SKM-1 treated with dmso at 0.1 percent for 144 hours (cell line): ENCODE measurements around the gene CR1.
"Not testable (repeated sequence)": the region's sequence is repeated elsewhere in the genome, so short reads cannot be mapped to it uniquely, and the experiment has no call there.

ENCODE experiments used
- DNase-seq: peaks from one replicate; lab custom pipeline; 2025; ENCODE audit not compliant: unreplicated experiment; lab: John Stamatoyannopoulos, UW

Gene CR1

GRCh38 chr1:207502726-207503125 lies 6.8 kb downstream of the CR1 start:
- DNase-seq: no peak

GRCh38 chr1:207503950-207504349 lies 8.0 kb downstream of the CR1 start:
- no peak for DNase-seq

DNA sequence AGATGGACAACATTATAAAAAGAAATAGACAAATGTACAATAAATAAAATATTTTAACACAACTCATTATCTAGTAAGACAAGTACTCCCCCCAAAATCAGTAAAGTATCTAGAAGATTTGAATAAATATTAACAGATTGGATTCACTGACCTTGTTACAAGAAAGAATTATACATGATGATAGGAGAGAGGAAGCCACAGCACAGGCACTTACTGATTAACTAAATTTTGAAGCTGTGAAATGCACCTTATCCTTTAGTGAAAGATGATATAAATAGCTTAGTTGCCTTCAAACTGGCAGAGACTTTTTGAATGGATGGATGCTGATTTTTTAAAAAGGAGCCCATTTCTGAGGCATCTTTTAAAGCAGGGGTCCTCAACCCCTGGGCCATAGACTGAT lies 8.5 kb downstream of the CR1 start:
- DNase-seq: no peak

DNA sequence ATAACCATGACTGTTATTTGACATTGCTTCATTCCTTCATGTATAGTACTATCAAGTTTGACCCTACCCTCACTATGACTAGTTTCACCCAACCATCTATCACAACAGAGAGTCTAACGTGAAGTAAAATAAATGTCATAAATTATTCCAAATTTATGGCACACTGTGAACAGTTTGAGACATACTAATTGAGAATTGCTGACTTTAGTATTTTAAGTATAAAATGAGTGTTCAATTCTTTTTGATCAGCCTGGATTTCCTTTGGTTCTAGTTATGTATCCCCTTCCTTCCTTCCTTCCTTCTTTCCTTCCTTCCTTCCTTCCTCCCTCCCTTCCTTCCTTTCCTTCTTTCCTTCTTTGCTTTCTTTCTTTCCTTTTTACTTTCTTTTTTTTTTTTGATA lies 14.5 kb downstream of the CR1 start:
- no peak for DNase-seq

DNA sequence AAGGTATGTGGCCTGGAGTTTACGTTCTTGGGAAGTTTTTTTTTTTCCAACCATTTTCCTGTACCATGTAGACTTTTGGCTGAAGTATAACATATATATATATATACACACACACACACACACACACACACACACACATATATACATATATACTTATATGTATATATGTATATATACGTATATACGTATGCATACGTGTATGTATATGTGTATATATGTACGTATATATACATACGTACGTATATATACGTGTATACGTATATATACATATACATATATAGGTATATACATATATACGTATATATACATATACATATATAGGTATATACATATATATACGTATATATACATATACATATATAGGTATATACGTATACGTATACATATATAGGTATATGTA lies 18.9 kb downstream of the CR1 start:
- DNase-seq: no peak

GRCh38 chr1:207516729-207517128 lies 20.8 kb downstream of the CR1 start:
- DNase-seq: no peak

- DNase-seq: no peak
Measured at GRCh38 chr1:207518608-207519236, 22.8 kb downstream of the CR1 start.

- no peak for DNase-seq
Measured at GRCh38 chr1:207519505-207520399, 23.8 kb downstream of the CR1 start.

GRCh38 chr1:207520400-207521345 lies 24.7 kb downstream of the CR1 start:
- not testable (repeated sequence) for DNase-seq

- not testable (repeated sequence) for DNase-seq
Measured at GRCh38 chr1:207525239-207525638, 29.3 kb downstream of the CR1 start.

DNA sequence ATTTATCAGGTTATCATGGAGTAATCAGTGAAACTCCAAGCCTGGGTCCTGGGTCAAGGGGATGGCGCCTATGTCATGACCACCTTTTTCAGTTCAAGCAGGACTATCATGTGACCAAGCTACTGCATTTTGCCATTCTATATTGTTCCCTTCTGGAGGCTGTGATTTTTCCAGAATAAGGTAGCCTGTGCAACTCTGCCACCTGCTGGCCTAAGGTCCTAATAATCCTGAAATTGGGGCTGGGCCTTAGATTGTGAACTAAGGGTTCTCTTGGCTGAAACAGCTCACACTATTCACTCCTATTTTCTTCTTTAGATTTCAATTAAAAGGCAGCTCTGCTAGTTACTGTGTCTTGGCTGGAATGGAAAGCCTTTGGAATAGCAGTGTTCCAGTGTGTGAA lies 32.4 kb downstream of the CR1 start:
- DNase-seq: not testable (repeated sequence)

- DNase-seq: not testable (repeated sequence)
Measured at GRCh38 chr1:207536263-207536662, 40.3 kb downstream of the CR1 start.

DNA sequence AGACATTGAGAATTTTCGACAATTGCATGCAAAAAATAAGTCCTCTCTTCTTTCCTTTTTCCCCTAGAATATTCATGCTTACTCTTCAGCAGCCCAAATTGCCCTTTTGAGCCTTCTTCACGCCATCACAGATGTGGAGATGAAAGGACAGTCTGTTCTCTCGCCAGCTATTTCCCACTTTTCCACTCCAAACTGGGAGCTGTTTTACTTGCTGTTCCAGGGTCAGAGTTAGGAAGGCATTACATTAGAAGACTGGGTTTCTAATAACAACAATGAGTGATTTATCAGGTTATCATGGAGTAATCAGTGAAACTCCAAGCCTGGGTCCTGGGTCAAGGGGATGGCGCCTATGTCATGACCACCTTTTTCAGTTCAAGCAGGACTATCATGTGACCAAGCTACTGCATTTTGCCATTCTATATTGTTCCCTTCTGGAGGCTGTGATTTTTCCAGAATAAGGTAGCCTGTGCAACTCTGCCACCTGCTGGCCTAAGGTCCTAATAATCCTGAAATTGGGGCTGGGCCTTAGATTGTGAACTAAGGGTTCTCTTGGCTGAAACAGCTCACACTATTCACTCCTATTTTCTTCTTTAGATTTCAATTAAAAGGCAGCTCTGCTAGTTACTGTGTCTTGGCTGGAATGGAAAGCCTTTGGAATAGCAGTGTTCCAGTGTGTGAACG lies 50.9 kb downstream of the CR1 start:
- not testable (repeated sequence) for DNase-seq

DNA sequence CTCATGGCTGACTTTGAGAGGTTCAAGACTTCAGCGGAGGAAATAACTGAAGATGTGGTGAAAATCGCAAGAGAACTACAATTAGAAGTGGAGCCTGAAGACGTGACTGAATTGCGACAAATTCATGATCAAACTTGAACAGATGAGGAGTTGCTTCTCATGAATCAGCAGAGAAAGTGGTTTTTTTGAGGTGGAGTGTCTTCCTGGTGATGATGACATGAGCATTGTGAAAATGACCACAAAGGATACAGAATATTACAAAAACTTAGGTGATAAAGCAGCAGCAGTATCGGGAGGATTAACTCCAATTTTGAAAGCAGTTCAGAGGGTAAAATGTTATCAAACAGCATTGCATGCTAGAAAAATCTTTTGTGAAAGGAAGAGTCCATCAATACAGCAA lies 58.9 kb downstream of the CR1 start:
- not testable (repeated sequence) for DNase-seq

DNA sequence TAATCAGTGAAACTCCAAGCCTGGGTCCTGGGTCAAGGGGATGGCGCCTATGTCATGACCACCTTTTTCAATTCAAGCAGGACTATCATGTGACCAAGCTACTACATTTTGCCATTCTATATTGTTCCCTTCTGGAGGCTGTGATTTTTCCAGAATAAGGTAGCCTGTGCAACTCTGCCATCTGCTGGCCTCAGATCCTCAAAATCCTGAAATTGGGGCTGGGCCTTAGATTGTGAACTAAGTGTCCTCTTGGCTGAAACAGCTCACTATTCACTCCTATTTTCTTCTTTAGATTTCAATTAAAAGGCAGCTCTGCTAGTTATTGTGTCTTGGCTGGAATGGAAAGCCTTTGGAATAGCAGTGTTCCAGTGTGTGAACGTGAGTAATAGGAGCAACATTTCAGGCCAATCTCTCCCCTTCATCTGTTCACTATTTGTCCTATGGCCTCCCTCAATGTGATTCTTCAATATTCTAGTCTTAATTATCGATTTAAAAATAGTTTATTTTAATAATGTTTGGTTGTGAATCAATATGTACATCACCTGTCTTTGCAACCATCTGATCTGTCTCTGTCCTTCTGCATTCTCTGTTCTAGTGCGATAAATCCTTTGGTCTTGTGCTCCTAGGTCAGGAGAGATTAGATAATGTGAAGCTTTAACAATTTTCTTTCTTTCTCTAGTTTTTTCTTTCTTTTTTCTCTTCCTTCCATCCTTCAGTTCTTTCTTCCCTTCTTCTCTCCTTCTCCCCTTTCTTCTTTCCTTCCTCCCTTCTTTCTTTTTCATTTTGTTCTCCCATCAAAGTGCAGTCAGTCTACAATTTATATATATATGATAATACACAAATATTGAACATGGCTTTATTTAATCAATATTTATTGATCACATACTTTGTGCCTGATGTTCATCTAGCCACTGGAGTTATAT lies 69.8 kb downstream of the CR1 start:
- DNase-seq: peak; percentile 21

DNA sequence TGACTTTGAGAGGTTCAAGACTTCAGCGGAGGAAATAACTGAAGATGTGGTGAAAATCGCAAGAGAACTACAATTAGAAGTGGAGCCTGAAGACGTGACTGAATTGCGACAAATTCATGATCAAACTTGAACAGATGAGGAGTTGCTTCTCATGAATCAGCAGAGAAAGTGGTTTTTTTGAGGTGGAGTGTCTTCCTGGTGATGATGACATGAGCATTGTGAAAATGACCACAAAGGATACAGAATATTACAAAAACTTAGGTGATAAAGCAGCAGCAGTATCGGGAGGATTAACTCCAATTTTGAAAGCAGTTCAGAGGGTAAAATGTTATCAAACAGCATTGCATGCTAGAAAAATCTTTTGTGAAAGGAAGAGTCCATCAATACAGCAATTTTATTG lies 76.0 kb downstream of the CR1 start:
- not testable (repeated sequence) for DNase-seq

GRCh38 chr1:207573074-207573473 lies 77.1 kb downstream of the CR1 start:
- DNase-seq: peak; percentile 20

- not testable (repeated sequence) for DNase-seq
Measured at GRCh38 chr1:207575381-207575780, 79.4 kb downstream of the CR1 start.

GRCh38 chr1:207578796-207579435 lies 83.0 kb downstream of the CR1 start:
- DNase-seq: no peak
